GM19043 (cell line): ENCODE measurements around the gene USP46.

ENCODE experiments used
- ATAC-seq: cut with Tn5 transposase; IDR thresholded peaks from one replicate; pipeline ENCODE4 v1.9.1; 2021; ENCODE audit warnings: low read depth; ENCODE audit not compliant: unreplicated experiment

The USP46 gene

GRCh38 chr4:52657618-52658501 lies 1.2 kb downstream of the USP46 start:
- ATAC-seq: no peak

- ATAC-seq: no peak
Measured at GRCh38 chr4:52657292-52657617, 1.8 kb downstream of the USP46 start.

GRCh38 chr4:52655506-52655905 lies 3.6 kb downstream of the USP46 start:
- ATAC-seq: no peak

- no peak for ATAC-seq
Measured at GRCh38 chr4:52651996-52652672, 7.0 kb downstream of the USP46 start.

- no peak for ATAC-seq
Measured at GRCh38 chr4:52648836-52649235, 10.3 kb downstream of the USP46 start.

GRCh38 chr4:52646741-52647140 lies 12.4 kb downstream of the USP46 start:
- ATAC-seq: no peak

GRCh38 chr4:52646096-52646495 lies 13.0 kb downstream of the USP46 start:
- ATAC-seq: no peak

GRCh38 chr4:52645300-52645699 lies 13.8 kb downstream of the USP46 start:
- no peak for ATAC-seq

- no peak for ATAC-seq
Measured at GRCh38 chr4:52643785-52644244, 15.3 kb downstream of the USP46 start.

GRCh38 chr4:52643190-52643589 lies 15.9 kb downstream of the USP46 start:
- no peak for ATAC-seq

GRCh38 chr4:52641854-52642563 lies 17.1 kb downstream of the USP46 start:
- ATAC-seq: peak; percentile 71

GRCh38 chr4:52640808-52641565 lies 18.1 kb downstream of the USP46 start:
- no peak for ATAC-seq

- ATAC-seq: peak; percentile 43
Measured at GRCh38 chr4:52638717-52639116, 20.4 kb downstream of the USP46 start.

- ATAC-seq: no peak
Measured at GRCh38 chr4:52637116-52637515, 22.0 kb downstream of the USP46 start.

GRCh38 chr4:52635560-52635959 lies 23.5 kb downstream of the USP46 start:
- ATAC-seq: no peak

GRCh38 chr4:52635130-52635529 lies 24.0 kb downstream of the USP46 start:
- ATAC-seq: no peak

- no peak for ATAC-seq
Measured at GRCh38 chr4:52633846-52634245, 25.3 kb downstream of the USP46 start.

GRCh38 chr4:52628974-52629373 lies 30.1 kb downstream of the USP46 start:
- ATAC-seq: no peak

- no peak for ATAC-seq
Measured at GRCh38 chr4:52628543-52628942, 30.6 kb downstream of the USP46 start.

GRCh38 chr4:52627876-52628275 lies 31.2 kb downstream of the USP46 start:
- no peak for ATAC-seq

- no peak for ATAC-seq
Measured at GRCh38 chr4:52625216-52625615, 33.9 kb downstream of the USP46 start.
